Progenitor cell of endocrine pancreas (in vitro differentiated cells): Measurements from ENCODE around the gene SUZ12. TPM values are rescaled to one million over a fixed set of nuclear protein-coding genes. Genes with fewer than 3 reads are reported as not detected.
"Not testable (repeated sequence)": the region's sequence is repeated elsewhere in the genome, so short reads cannot be mapped to it uniquely, and the experiment has no call there.

Experiments
- DNase-seq: peaks from one replicate; pipeline ENCODE4 v3.0.0; 2021; ENCODE audit warnings: low spot score; ENCODE audit not compliant: unreplicated experiment
- H3K27ac Mint-ChIP-seq: 2 replicates; pipeline ENCODE4 v1.8.0; 2021; ENCODE audit warnings: mild to moderate bottlenecking, moderate library complexity, mixed read lengths
- H3K27me3 Mint-ChIP-seq: 2 replicates; pipeline ENCODE4 v1.8.0; 2021; ENCODE audit warnings: mixed read lengths
- H3K36me3 Mint-ChIP-seq: 2 replicates; pipeline ENCODE4 v1.8.0; 2022; ENCODE audit warnings: mixed read lengths; ENCODE audit not compliant: insufficient read depth
- H3K4me1 Mint-ChIP-seq: 2 replicates; pipeline ENCODE4 v1.8.0; 2021; ENCODE audit warnings: low read depth, mixed read lengths
- H3K4me3 Mint-ChIP-seq: 2 replicates; pipeline ENCODE4 v1.8.0; 2021; ENCODE audit warnings: low read depth, mild to moderate bottlenecking, moderate library complexity, mixed read lengths
- H3K9me3 Mint-ChIP-seq: 2 replicates; pipeline ENCODE4 v1.8.0; 2021; ENCODE audit warnings: low read depth, mixed read lengths
- long read RNA-seq: library from polyadenylated mRNA; unstranded; transcript quantifications from one replicate; pipeline ENCODE4 v2.0.0, GENCODE V29; 2020
- total RNA-seq: library from RNA; stranded (reverse); gene quantifications from 2 replicates; pipeline ENCODE4 v1.2.1, GENCODE V29; 2021
- TF ChIP-seq, protein P1 (sequence below): fragments of 200-600 bp; sonication (generic); IDR thresholded peaks from one replicate; pipeline ENCODE4 v1.5.0; 2021; ENCODE audit warnings: antibody characterized with exemption, mild to moderate bottlenecking; ENCODE audit not compliant: unreplicated experiment

Gene SUZ12
- total RNA-seq, result 37.5 and 38.3 TPM in 2 replicates
- long read RNA-seq, partial matches to known transcripts, result 6 of 16 reads
- long read RNA-seq, other reads (novel, unspliced or antisense), result 8 of 16 reads

DNA sequence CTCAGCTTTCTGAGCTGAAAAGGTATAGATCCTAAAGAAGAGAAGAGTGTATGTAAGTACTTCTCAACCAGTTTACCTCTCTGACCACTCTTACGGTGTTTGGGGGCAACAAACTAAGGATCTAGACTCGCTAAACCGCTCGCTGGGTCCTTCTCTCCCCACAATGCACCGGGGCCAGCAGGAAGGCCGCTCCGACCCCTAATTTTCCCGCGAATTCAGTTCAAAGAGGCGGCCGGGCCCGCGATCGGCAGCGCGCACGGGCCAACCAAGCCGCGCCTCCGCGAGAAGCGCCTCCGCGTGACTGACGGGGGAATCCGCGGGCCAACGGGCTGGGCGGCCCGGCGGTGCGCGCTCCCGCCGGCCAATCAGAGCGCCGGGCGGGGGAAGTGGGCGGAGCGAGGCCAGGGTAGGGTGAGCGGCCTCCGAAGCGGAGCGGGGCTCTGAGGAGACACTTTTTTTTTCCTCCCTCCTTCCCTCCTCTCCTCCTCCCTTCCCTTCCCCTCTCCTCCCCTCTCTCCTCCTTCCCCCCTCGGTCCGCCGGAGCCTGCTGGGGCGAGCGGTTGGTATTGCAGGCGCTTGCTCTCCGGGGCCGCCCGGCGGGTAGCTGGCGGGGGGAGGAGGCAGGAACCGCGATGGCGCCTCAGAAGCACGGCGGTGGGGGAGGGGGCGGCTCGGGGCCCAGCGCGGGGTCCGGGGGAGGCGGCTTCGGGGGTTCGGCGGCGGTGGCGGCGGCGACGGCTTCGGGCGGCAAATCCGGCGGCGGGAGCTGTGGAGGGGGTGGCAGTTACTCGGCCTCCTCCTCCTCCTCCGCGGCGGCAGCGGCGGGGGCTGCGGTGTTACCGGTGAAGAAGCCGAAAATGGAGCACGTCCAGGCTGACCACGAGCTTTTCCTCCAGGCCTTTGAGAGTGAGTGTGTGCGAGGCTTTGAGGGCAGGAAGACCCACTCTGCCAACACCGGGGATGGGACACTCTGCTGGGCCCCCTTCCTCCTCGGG is at the start of gene SUZ12:
TSS of gene SUZ12 (plus strand) at position 393 of the 995 bp plus-strand sequence. CDS start at position 633, 240 bp downstream.
- H3K9me3 Mint-ChIP-seq, H3K27me3 Mint-ChIP-seq, H3K4me1 Mint-ChIP-seq, H3K36me3 Mint-ChIP-seq: not testable (repeated sequence)
- peak; percentile 77 for DNase-seq
- Mint-ChIP-seq H3K27ac (peak within 1 kb of the TSS; percentile 92), H3K4me3 (peak within 1 kb of the TSS; percentile 81)

DNA sequence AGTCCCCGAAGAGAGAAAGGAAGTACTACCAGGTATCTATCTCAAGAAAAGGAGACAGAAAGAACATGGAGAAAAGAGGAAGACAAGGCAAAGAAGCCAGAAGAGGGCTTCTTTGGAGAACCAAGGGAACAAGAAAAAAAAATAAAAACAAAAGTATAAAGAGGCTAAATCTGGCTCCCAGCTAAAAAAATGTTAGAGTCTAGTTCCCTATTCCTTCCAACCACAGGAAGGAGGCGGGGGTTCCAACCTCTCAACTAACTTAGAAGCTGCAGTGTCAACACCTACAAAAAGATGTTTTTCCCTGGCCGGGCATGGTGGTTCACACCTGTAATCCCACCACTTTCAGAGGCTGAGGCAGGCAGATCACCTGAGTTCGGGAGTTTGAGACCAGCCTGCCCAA is 48.7 kb upstream of the SUZ12 start:
- no peak for DNase-seq
- H3K27me3 Mint-ChIP-seq, result no peaks in the 10 kb centered on the region
- H3K4me1 Mint-ChIP-seq, result no peaks in the 10 kb centered on the region
- peaks cover 28% of the 10 kb centered on the region for H3K36me3 Mint-ChIP-seq
- TF ChIP-seq, protein P1, sequence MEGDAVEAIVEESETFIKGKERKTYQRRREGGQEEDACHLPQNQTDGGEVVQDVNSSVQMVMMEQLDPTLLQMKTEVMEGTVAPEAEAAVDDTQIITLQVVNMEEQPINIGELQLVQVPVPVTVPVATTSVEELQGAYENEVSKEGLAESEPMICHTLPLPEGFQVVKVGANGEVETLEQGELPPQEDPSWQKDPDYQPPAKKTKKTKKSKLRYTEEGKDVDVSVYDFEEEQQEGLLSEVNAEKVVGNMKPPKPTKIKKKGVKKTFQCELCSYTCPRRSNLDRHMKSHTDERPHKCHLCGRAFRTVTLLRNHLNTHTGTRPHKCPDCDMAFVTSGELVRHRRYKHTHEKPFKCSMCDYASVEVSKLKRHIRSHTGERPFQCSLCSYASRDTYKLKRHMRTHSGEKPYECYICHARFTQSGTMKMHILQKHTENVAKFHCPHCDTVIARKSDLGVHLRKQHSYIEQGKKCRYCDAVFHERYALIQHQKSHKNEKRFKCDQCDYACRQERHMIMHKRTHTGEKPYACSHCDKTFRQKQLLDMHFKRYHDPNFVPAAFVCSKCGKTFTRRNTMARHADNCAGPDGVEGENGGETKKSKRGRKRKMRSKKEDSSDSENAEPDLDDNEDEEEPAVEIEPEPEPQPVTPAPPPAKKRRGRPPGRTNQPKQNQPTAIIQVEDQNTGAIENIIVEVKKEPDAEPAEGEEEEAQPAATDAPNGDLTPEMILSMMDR, result no peak
- H3K27ac Mint-ChIP-seq, result no peak overlapping the region
- H3K4me3 Mint-ChIP-seq, result no peak overlapping the region
- H3K9me3 Mint-ChIP-seq, result no peaks in the 10 kb centered on the region

DNA sequence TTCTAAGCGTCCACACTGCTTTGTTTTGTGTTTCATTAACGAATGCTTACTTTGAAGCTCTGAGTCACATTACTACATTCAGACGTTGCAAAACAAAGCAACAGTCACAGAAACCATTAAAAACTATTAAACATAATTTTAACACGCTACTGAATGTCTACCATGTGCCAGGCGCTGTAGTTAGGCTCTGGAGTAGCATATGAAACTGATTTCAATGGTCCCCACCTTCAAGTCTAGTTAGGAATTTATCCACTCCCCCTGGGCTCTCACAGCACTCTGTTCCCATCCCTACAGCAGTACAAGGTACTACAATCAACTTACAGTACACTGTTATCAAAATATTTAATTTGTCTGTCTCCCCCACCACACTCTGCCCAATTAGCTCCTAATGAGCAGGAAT is 35.9 kb upstream of the SUZ12 start:
- no peaks in the 10 kb centered on the region for H3K27me3 Mint-ChIP-seq
- TF ChIP-seq, protein P1, result no peak
- H3K36me3 Mint-ChIP-seq, result peaks cover 8% of the 10 kb centered on the region
- DNase-seq, result no peak
- H3K4me1 Mint-ChIP-seq, result peaks cover 6% of the 10 kb centered on the region
- H3K4me3 Mint-ChIP-seq, result no peak overlapping the region
- H3K9me3 Mint-ChIP-seq, result no peaks in the 10 kb centered on the region
- no peak overlapping the region for H3K27ac Mint-ChIP-seq

DNA sequence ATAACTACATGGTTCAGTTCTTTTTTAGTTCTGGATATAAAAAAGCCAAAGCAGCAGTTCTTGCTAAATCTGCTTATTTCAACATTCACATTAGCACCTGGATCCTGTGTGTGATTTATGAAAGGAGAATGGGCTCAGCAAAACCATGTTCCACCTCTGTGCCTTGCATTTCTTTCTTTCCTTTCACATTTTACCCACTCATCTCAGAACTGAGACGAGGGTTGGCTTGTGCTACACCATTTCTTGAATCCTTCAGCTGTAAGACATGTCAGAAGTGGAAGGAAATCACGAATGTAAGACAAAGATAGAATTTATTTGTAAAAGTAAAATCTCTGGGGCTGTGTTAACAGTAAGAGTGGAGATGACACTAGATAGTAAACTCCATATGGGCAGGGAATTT is 34.1 kb upstream of the SUZ12 start:
- no peaks in the 10 kb centered on the region for H3K9me3 Mint-ChIP-seq
- peaks cover 3% of the 10 kb centered on the region for H3K36me3 Mint-ChIP-seq
- no peak for DNase-seq
- H3K27ac Mint-ChIP-seq, result no peak overlapping the region
- no peak overlapping the region for H3K4me3 Mint-ChIP-seq
- TF ChIP-seq, protein P1, result no peak
- peaks cover 6% of the 10 kb centered on the region for H3K4me1 Mint-ChIP-seq
- H3K27me3 Mint-ChIP-seq, result no peaks in the 10 kb centered on the region

DNA sequence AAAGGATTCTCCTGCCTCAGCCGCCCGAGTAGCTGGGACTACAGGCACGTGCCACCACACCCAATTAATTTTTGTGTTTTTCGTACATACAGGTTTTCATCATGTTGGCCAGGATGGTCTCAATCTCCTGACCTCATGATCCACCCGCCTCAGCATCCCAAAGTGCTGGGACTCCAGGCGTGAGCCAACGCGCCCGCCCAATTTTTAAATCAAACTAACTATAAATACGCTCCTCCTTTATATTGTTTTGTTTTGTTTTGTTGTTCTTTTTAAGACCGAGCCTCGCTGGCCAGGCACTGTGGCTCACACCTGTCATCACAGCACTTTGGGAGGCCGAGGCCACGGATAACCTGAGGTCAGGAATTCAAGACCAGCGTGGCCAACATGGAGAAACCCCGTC is 33.4 kb upstream of the SUZ12 start:
- Mint-ChIP-seq H3K27me3 (no peaks in the 10 kb centered on the region), H3K4me1 (peaks cover 6% of the 10 kb centered on the region), H3K36me3 (no peaks in the 10 kb centered on the region), H3K4me3 (no peak overlapping the region), H3K9me3 (no peaks in the 10 kb centered on the region), H3K27ac (peak overlapping the region; percentile 69)
- TF ChIP-seq, protein P1, result no peak
- DNase-seq, result no peak
